OCI-LY1 (cell line): ENCODE results near the gene PLA2G1B.

Source experiments
- H2AFZ ChIP-seq: fragments of 200-600 bp; sonication (generic), shearing (Covaris generic); 2 replicates; pipeline ENCODE4 v1.6.0; 2014; ENCODE audit warnings: antibody characterized with exemption, mild to moderate bottlenecking, low read length
- H3F3A ChIP-seq: fragments of 200-600 bp; sonication (generic), shearing (Covaris generic); 2 replicates; pipeline ENCODE4 v1.6.0; 2014; ENCODE audit warnings: mild to moderate bottlenecking, antibody characterized with exemption, low read length, moderate library complexity; ENCODE audit not compliant: insufficient read depth
- H3K27ac ChIP-seq: fragments of 200-600 bp; sonication (generic); 2 replicates; pipeline ENCODE4 v1.5.1; 2014; ENCODE audit warnings: low read length, mixed run types, mild to moderate bottlenecking, low read depth; ENCODE audit not compliant: poor library complexity, severe bottlenecking
- H3K27me3 ChIP-seq: fragments of 200-600 bp; sonication (generic); 2 replicates; pipeline ENCODE4 v1.6.0; 2014; ENCODE audit warnings: antibody characterized with exemption, mild to moderate bottlenecking, low read length, moderate library complexity; ENCODE audit not compliant: insufficient read depth
- H3K36me3 ChIP-seq: fragments of 200-600 bp; sonication (generic); 2 replicates; pipeline ENCODE4 v1.6.1; 2014; ENCODE audit warnings: mild to moderate bottlenecking, antibody characterized with exemption, low read length, moderate library complexity, mixed read lengths; ENCODE audit not compliant: insufficient read depth
- H3K4me1 ChIP-seq: fragments of 200-600 bp; sonication (generic); 2 replicates; pipeline ENCODE4 v1.5.1; 2014; ENCODE audit warnings: mild to moderate bottlenecking, low read length, moderate library complexity; ENCODE audit not compliant: insufficient read depth, severe bottlenecking
- H3K4me2 ChIP-seq: fragments of 200-600 bp; sonication (generic), shearing (Covaris generic); 2 replicates; pipeline ENCODE4 v1.6.1; 2014; ENCODE audit warnings: low read length
- H3K4me3 ChIP-seq: fragments of 200-600 bp; sonication (generic); 2 replicates; pipeline ENCODE4 v1.5.1; 2014; ENCODE audit warnings: low read length, low read depth, mild to moderate bottlenecking, mixed read lengths; ENCODE audit not compliant: poor library complexity, severe bottlenecking
- H3K79me2 ChIP-seq: fragments of 200-600 bp; shearing (Covaris generic); 2 replicates; pipeline ENCODE4 v1.6.1; 2016; ENCODE audit warnings: mixed run types, low read length, mixed read lengths; ENCODE audit not compliant: insufficient read depth
- H3K9ac ChIP-seq: fragments of 200-600 bp; sonication (generic), shearing (Covaris generic); 2 replicates; pipeline ENCODE4 v1.6.1; 2014; ENCODE audit warnings: mild to moderate bottlenecking, low read length, mixed read lengths
- H3K9me2 ChIP-seq: fragments of 200-600 bp; sonication (generic), shearing (Covaris generic); 2 replicates; pipeline ENCODE4 v1.6.1; 2014; ENCODE audit warnings: low read depth, mild to moderate bottlenecking, low read length, mixed read lengths
- H3K9me3 ChIP-seq: fragments of 200-600 bp; shearing (Covaris generic); 2 replicates; pipeline ENCODE4 v1.6.1; 2014; ENCODE audit warnings: low read length, mixed read lengths
- H4K20me1 ChIP-seq: fragments of 200-600 bp; sonication (generic), shearing (Covaris generic); 2 replicates; pipeline ENCODE4 v1.6.0; 2016; ENCODE audit warnings: mild to moderate bottlenecking, low read length; ENCODE audit not compliant: insufficient read depth
- EZH2 ChIP-seq: fragments of 200-600 bp; sonication (generic), shearing (Covaris generic); IDR thresholded peaks from 2 replicates; pipeline ENCODE4 v1.8.0; 2017; ENCODE audit warnings: borderline replicate concordance, mixed run types, mild to moderate bottlenecking, antibody characterized with exemption, low read length, moderate library complexity, mixed read lengths
- TF ChIP-seq, protein P1 (sequence below): fragments of 200-600 bp; sonication (generic), shearing (Covaris generic); IDR thresholded peaks from 2 replicates; pipeline ENCODE4 v1.5.1; 2017; ENCODE audit warnings: mild to moderate bottlenecking, antibody characterized with exemption, low read length, moderate library complexity, mixed read lengths

PLA2G1B gene

DNA sequence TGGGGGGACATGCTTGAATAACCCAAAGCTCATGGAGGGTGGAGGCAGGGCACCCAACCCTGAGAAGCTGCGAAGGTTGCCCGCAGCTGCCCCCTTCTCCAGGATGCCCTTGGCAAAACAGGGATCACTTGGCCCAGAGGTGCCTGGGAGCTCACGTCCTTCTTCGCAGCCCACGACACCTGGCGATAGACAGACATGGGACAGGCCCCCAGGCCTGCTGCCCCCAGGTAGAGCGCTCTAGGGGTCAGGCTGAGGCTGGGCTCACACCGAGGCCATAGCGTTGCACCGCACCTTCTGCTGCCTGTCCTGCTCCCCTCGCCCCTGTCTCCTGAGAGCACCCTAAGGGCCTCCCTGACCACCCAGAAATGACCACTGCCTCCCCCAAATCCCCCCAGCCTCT, 20.2 kb upstream of the PLA2G1B start:
- Histone ChIP-seq H3K4me3 (no peak overlapping the region), H3K9me3 (no peaks in the 10 kb centered on the region), H3K9ac (no peak overlapping the region), H3K27me3 (no peaks in the 10 kb centered on the region), H4K20me1 (no peaks in the 10 kb centered on the region), H3K36me3 (no peaks in the 10 kb centered on the region), H3K4me1 (no peaks in the 10 kb centered on the region), H3K27ac (no peak overlapping the region), H2AFZ (no peak overlapping the region), H3K9me2 (no peaks in the 10 kb centered on the region), H3F3A (no peaks in the 10 kb centered on the region), H3K79me2 (no peaks in the 10 kb centered on the region), H3K4me2 (no peak overlapping the region)
- TF ChIP-seq, protein P1, sequence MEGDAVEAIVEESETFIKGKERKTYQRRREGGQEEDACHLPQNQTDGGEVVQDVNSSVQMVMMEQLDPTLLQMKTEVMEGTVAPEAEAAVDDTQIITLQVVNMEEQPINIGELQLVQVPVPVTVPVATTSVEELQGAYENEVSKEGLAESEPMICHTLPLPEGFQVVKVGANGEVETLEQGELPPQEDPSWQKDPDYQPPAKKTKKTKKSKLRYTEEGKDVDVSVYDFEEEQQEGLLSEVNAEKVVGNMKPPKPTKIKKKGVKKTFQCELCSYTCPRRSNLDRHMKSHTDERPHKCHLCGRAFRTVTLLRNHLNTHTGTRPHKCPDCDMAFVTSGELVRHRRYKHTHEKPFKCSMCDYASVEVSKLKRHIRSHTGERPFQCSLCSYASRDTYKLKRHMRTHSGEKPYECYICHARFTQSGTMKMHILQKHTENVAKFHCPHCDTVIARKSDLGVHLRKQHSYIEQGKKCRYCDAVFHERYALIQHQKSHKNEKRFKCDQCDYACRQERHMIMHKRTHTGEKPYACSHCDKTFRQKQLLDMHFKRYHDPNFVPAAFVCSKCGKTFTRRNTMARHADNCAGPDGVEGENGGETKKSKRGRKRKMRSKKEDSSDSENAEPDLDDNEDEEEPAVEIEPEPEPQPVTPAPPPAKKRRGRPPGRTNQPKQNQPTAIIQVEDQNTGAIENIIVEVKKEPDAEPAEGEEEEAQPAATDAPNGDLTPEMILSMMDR = no peak
- TF ChIP-seq EZH2 = no peak

DNA sequence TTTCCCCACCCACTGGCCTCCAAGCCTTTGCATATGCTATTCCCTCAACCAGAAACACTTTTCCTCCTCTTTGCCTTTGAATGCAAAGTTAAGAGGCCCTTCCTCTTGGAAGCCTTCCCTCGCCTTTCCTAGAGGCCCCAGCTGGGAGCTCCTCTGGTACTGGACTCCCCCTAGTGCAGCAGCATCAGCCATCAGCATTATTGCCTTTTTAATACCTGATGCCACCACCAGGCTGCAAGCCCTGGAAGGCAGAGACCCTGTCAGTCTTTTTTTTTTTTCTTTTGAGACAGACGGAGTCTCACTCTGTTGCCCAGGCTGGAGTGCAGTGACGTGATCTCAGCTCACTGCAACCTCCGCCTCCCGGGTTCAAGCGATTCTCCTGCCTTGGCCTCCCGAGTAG, 19.1 kb upstream of the PLA2G1B start:
- no peaks in the 10 kb centered on the region; the same call in 1 of the 2 replicates for H3K27me3 ChIP-seq
- no peak overlapping the region for H3K4me3 ChIP-seq
- no peak overlapping the region for H3K4me2 ChIP-seq
- no peaks in the 10 kb centered on the region for H4K20me1 ChIP-seq
- no peaks in the 10 kb centered on the region for H3K4me1 ChIP-seq
- no peak for TF ChIP-seq EZH2
- TF ChIP-seq, protein P1 = peak; percentile 16; the same call in 1 of the 2 replicates
- no peaks in the 10 kb centered on the region for H3K9me3 ChIP-seq
- no peak overlapping the region for H3K27ac ChIP-seq
- no peaks in the 10 kb centered on the region for H3K36me3 ChIP-seq
- H3K9ac ChIP-seq = no peak overlapping the region
- no peaks in the 10 kb centered on the region for H3K9me2 ChIP-seq
- no peaks in the 10 kb centered on the region for H3K79me2 ChIP-seq
- H3F3A ChIP-seq = no peaks in the 10 kb centered on the region
- H2AFZ ChIP-seq = no peak overlapping the region

DNA sequence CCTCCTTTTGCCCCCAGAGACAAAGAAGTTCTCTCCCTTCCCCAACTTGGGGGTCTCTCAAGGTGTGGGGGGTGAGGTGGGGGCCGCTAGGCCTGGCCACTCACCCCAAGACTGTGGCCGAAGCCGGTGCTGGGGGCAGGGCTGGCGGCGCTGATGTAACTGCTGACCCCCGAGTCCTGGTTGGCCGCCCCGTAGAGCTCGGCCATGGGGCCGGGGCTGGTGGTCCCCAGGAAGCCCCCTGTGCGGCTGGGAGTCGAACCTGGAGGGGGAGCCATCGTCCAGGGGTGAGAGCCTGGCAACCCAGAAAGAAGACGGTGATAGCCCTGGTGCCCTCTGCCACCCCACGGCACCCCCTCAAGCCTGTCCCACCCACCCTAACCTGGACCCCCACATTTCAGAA, 18.5 kb upstream of the PLA2G1B start:
- no peak overlapping the region for H3K4me2 ChIP-seq
- no peaks in the 10 kb centered on the region for H3F3A ChIP-seq
- no peak overlapping the region for H3K4me3 ChIP-seq
- H3K27me3 ChIP-seq = no peaks in the 10 kb centered on the region; the same call in 1 of the 2 replicates
- H3K9ac ChIP-seq = no peak overlapping the region
- no peaks in the 10 kb centered on the region for H3K4me1 ChIP-seq
- H3K27ac ChIP-seq = no peak overlapping the region
- no peak for TF ChIP-seq EZH2
- TF ChIP-seq, protein P1 = no peak
- no peaks in the 10 kb centered on the region for H3K36me3 ChIP-seq
- no peaks in the 10 kb centered on the region for H4K20me1 ChIP-seq
- H3K9me3 ChIP-seq = no peaks in the 10 kb centered on the region
- no peaks in the 10 kb centered on the region for H3K9me2 ChIP-seq
- H3K79me2 ChIP-seq = no peaks in the 10 kb centered on the region
- H2AFZ ChIP-seq = no peak overlapping the region
